Measurements from ENCODE around the gene PLCG2. TPM values are rescaled to one million over a fixed set of nuclear protein-coding genes. Genes with fewer than 3 reads are reported as not detected.

PLCG2 gene
- total and polyA plus RNA-seq, 2 of the 8 experiments (the other 6 are each of a cell fraction or from before 2014, with no cell fraction given), result 6.1 to 6.9 TPM

DNA sequence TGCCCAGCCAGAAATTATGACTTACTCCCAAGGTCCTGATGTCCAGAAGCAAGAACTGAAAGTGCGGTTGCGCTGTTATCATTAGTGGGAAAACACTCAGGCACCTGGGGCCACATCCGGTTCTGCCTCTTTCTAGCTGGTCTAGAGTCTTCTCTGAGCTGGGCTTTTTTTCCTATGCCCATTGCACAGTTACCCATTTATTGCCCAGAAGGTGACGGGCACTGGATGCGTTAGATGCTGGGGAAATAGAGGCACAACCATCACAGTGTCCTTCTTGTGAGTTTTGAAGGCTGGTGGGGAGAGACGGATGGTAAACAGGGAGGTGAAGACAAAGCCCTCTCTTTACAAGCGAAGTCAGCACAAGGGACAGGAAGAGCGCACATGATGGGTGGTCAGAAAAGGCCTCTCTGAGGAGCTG is 37.7 kb downstream of the PLCG2 start (continued):
- TF ChIP-seq CHD7 (IDR thresholded peaks at IDR 0.05; ENCODE audit: insufficient replicate concordance, low read length), result no peak
- TF ChIP-seq ASH2L (IDR thresholded peaks at IDR 0.05; ENCODE audit: low read length), result no peak
- no peak for TF ChIP-seq POLR2AphosphoS5 (IDR thresholded peaks at IDR 0.05; ENCODE audit: low read depth, low read length)
- TF ChIP-seq EGR1 (IDR thresholded peaks at IDR 0.05; ENCODE audit: borderline replicate concordance, low read depth, low read length), result no peak
- no peak for TF ChIP-seq YY1 (IDR thresholded peaks at IDR 0.05; ENCODE audit: low read depth, low read length)
- no peak for TF ChIP-seq JUN (IDR thresholded peaks at IDR 0.05; ENCODE audit: low read depth, low read length)
- TF ChIP-seq KDM4A (IDR thresholded peaks at IDR 0.05; ENCODE audit: low read depth, low read length, severe bottlenecking), result no peak
- TF ChIP-seq CTBP2 (IDR thresholded peaks at IDR 0.05; ENCODE audit: borderline replicate concordance, insufficient read depth, insufficient read length, low read length), result no peak
- no peak for TF ChIP-seq CHD2 (IDR thresholded peaks at IDR 0.05; ENCODE audit: low read length)
- no peak for TF ChIP-seq E2F6 (IDR thresholded peaks at IDR 0.05)
